ENCODE data around the gene ZBBX.

DNA sequence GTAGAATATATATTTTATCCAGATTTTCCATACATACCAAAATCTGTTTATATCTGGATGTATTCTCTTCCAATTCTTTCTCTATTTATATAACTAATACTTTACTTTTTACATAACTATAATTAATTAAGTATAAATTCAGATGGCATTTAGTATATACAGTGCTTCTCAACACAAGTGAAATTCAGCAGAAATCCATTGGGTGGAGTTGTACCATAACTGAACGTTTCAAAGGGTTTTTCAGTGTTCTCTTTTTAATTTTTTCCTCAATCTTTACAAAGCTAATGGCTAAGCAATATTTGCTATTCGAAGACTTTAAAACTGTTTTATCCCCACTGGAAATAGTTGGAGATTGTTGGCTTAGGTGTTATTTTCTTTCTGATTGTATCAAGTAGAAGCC, 13.9 kb upstream of the ZBBX start:
- TF ChIP-seq, protein P1, sequence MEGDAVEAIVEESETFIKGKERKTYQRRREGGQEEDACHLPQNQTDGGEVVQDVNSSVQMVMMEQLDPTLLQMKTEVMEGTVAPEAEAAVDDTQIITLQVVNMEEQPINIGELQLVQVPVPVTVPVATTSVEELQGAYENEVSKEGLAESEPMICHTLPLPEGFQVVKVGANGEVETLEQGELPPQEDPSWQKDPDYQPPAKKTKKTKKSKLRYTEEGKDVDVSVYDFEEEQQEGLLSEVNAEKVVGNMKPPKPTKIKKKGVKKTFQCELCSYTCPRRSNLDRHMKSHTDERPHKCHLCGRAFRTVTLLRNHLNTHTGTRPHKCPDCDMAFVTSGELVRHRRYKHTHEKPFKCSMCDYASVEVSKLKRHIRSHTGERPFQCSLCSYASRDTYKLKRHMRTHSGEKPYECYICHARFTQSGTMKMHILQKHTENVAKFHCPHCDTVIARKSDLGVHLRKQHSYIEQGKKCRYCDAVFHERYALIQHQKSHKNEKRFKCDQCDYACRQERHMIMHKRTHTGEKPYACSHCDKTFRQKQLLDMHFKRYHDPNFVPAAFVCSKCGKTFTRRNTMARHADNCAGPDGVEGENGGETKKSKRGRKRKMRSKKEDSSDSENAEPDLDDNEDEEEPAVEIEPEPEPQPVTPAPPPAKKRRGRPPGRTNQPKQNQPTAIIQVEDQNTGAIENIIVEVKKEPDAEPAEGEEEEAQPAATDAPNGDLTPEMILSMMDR (IDR thresholded peaks at IDR 0.05) = no peak
- TF ChIP-seq POLR2A (IDR thresholded peaks at IDR 0.05) (no peak), POLR2AphosphoS5 (IDR thresholded peaks at IDR 0.05) (no peak), EP300 (IDR thresholded peaks at IDR 0.05) (no peak)

Measured in suprapubic skin (tissue), 4 donors.